ENCODE measurements around the gene MYH6.

- TF ChIP-seq POLR2A (IDR thresholded peaks at IDR 0.05) = no peak
- TF ChIP-seq CTCF (IDR thresholded peaks at IDR 0.05) = no peak
These were observed 33.0 kb upstream of the MYH6 start for GRCh38 chr14:23441076-23441475.

All from lower leg skin (tissue), 3 donors.